GM18907 (cell line): ENCODE measurements around the gene WWOX.
"Not testable (repeated sequence)": the region's sequence is repeated elsewhere in the genome, so short reads cannot be mapped to it uniquely, and the experiment has no call there.

ENCODE experiments used
- ATAC-seq: cut with Tn5 transposase; IDR thresholded peaks from one replicate; pipeline ENCODE4 v1.9.1; 2021; ENCODE audit warnings: mild to moderate bottlenecking, moderate library complexity; ENCODE audit not compliant: unreplicated experiment

Gene WWOX

GRCh38 chr16:79260890-79261289 lies 1161.4 kb downstream of the WWOX start:
- not testable (repeated sequence) for ATAC-seq

- no peak for ATAC-seq
Measured at GRCh38 chr16:79261481-79261940, 1162.1 kb downstream of the WWOX start.

- no peak for ATAC-seq
Measured at GRCh38 chr16:79261944-79262552, 1162.6 kb downstream of the WWOX start.
